ENCODE results near the gene SLC25A2.
A peak's percentile ranks its signal among the peaks of the same experiment; 100 is the strongest.
"Not testable (repeated sequence)": the region's sequence is repeated elsewhere in the genome, so short reads cannot be mapped to it uniquely, and the experiment has no call there.

Gene SLC25A2

GRCh38 chr5:141322261-141322660 is 18.4 kb upstream of the SLC25A2 start:
- no peak for DNase-seq (ENCODE audit: low read depth)
- TF ChIP-seq CTCF (IDR thresholded peaks at IDR 0.05; ENCODE audit: insufficient read depth, low read depth, low read length, missing control alignments): no peak
- H3K4me3 ChIP-seq (ENCODE audit: low read length): no peak overlapping the region

GRCh38 chr5:141320225-141321169 is 16.6 kb upstream of the SLC25A2 start, which contains the start of gene TAF7:
TAF7 (minus strand) TSS chr5:141320784; CDS start chr5:141320044, 740 bp downstream.
- peak; percentile 93 for DNase-seq (ENCODE audit: low read depth)
- H3K4me3 ChIP-seq (ENCODE audit: low read length): peak within 1 kb of the TSS; percentile 86
- TF ChIP-seq CTCF (IDR thresholded peaks at IDR 0.05; ENCODE audit: insufficient read depth, low read depth, low read length, missing control alignments): peak; percentile 88

GRCh38 chr5:141319699-141320098 is 15.8 kb upstream of the SLC25A2 start:
- peak overlapping the region; percentile 86 for H3K4me3 ChIP-seq (ENCODE audit: low read length)
- no peak for DNase-seq (ENCODE audit: low read depth)
- no peak for TF ChIP-seq CTCF (IDR thresholded peaks at IDR 0.05; ENCODE audit: insufficient read depth, low read depth, low read length, missing control alignments)

GRCh38 chr5:141319202-141319601 is 15.4 kb upstream of the SLC25A2 start:
- DNase-seq (ENCODE audit: low read depth): no peak
- H3K4me3 ChIP-seq (ENCODE audit: low read length): no peak overlapping the region
- no peak for TF ChIP-seq CTCF (IDR thresholded peaks at IDR 0.05; ENCODE audit: insufficient read depth, low read depth, low read length, missing control alignments)

- H3K4me3 ChIP-seq (ENCODE audit: low read length); DNase-seq (ENCODE audit: low read depth): not testable (repeated sequence)
Measured at GRCh38 chr5:141316963-141317362, 13.1 kb upstream of the SLC25A2 start.

GRCh38 chr5:141313711-141314110 is 9.9 kb upstream of the SLC25A2 start:
- no peak for TF ChIP-seq CTCF (IDR thresholded peaks at IDR 0.05; ENCODE audit: insufficient read depth, low read depth, low read length, missing control alignments)
- no peak overlapping the region for H3K4me3 ChIP-seq (ENCODE audit: low read length)
- no peak for DNase-seq (ENCODE audit: low read depth)

GRCh38 chr5:141306630-141307029 is 2.8 kb upstream of the SLC25A2 start:
- no peak for TF ChIP-seq CTCF (IDR thresholded peaks at IDR 0.05; ENCODE audit: insufficient read depth, low read depth, low read length, missing control alignments)
- no peak for DNase-seq (ENCODE audit: low read depth)
- no peak overlapping the region for H3K4me3 ChIP-seq (ENCODE audit: low read length)

Measured in epithelial cell of esophagus (primary cell).